Endothelial cell (in vitro differentiated cells): ENCODE results near the gene MTNR1A. TPM values are rescaled to one million over a fixed set of nuclear protein-coding genes. Genes with fewer than 3 reads are reported as not detected.
A peak's percentile ranks its signal among the peaks of the same experiment; 100 is the strongest.

Source experiments
- DNase-seq: peaks from one replicate; pipeline ENCODE4 v3.0.0; 2021; ENCODE audit warnings: low spot score
- H3K27ac Mint-ChIP-seq: one replicate; pipeline ENCODE4 v1.8.0; 2021; ENCODE audit warnings: mixed read lengths, inconsistent platforms; ENCODE audit not compliant: unreplicated experiment
- H3K27me3 Mint-ChIP-seq: one replicate; pipeline ENCODE4 v1.8.0; 2021; ENCODE audit warnings: mild to moderate bottlenecking, moderate library complexity, mixed read lengths, inconsistent platforms; ENCODE audit not compliant: unreplicated experiment
- H3K36me3 Mint-ChIP-seq: one replicate; pipeline ENCODE4 v1.8.0; 2021; ENCODE audit warnings: mild to moderate bottlenecking, low read depth, mixed read lengths, inconsistent platforms; ENCODE audit not compliant: unreplicated experiment
- H3K4me1 Mint-ChIP-seq: one replicate; pipeline ENCODE4 v1.8.0; 2021; ENCODE audit warnings: mild to moderate bottlenecking, mixed read lengths, inconsistent platforms; ENCODE audit not compliant: unreplicated experiment
- H3K4me3 Mint-ChIP-seq: one replicate; pipeline ENCODE4 v1.8.0; 2021; ENCODE audit warnings: mild to moderate bottlenecking, mixed read lengths, inconsistent platforms; ENCODE audit not compliant: unreplicated experiment
- H3K9me3 Mint-ChIP-seq: one replicate; pipeline ENCODE4 v1.8.0; 2021; ENCODE audit warnings: mixed read lengths, inconsistent platforms; ENCODE audit not compliant: unreplicated experiment
- total RNA-seq: library from RNA; stranded (reverse); fragmentation: NEBNext Ultra II Directional; extraction: Animal tissue kit (Norgen Biotek cat#: 25700); gene quantifications from one replicate; pipeline ENCODE4 v1.2.1, GENCODE V29; 2021; ENCODE audit not compliant: unreplicated experiment
- TF ChIP-seq, protein P1 (sequence below): fragments of 200-600 bp; sonication (generic); IDR thresholded peaks from one replicate; pipeline ENCODE4 v1.5.0; 2021; ENCODE audit warnings: antibody characterized with exemption; ENCODE audit not compliant: unreplicated experiment

MTNR1A gene
- total RNA-seq, 1 donor from 2014 or later, result not detected

DNA sequence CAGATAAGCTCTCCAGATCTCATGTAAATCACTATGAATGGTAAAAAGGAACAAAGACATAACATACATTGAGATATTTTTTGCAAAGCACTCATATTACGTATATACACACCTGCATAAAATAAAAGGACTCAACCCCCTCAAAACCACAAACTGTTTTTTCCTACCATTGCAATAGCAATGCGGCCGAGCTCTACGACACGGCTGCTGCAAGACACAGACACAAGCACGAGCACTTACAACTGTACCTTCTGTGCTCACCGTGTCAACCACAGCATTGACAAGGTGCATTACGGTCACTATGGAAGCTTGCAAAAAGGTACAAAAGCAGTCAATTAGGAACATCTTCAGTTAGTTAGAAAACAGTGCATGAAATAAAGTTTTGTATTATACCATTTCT, 37.1 kb upstream of the MTNR1A start:
- DNase-seq, result no peak
- Mint-ChIP-seq H3K4me1 (no peaks in the 10 kb centered on the region), H3K27ac (no peak overlapping the region), H3K36me3 (peaks cover 21% of the 10 kb centered on the region), H3K9me3 (no peaks in the 10 kb centered on the region), H3K27me3 (no peaks in the 10 kb centered on the region), H3K4me3 (no peak overlapping the region)
- TF ChIP-seq, protein P1, sequence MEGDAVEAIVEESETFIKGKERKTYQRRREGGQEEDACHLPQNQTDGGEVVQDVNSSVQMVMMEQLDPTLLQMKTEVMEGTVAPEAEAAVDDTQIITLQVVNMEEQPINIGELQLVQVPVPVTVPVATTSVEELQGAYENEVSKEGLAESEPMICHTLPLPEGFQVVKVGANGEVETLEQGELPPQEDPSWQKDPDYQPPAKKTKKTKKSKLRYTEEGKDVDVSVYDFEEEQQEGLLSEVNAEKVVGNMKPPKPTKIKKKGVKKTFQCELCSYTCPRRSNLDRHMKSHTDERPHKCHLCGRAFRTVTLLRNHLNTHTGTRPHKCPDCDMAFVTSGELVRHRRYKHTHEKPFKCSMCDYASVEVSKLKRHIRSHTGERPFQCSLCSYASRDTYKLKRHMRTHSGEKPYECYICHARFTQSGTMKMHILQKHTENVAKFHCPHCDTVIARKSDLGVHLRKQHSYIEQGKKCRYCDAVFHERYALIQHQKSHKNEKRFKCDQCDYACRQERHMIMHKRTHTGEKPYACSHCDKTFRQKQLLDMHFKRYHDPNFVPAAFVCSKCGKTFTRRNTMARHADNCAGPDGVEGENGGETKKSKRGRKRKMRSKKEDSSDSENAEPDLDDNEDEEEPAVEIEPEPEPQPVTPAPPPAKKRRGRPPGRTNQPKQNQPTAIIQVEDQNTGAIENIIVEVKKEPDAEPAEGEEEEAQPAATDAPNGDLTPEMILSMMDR, result no peak

DNA sequence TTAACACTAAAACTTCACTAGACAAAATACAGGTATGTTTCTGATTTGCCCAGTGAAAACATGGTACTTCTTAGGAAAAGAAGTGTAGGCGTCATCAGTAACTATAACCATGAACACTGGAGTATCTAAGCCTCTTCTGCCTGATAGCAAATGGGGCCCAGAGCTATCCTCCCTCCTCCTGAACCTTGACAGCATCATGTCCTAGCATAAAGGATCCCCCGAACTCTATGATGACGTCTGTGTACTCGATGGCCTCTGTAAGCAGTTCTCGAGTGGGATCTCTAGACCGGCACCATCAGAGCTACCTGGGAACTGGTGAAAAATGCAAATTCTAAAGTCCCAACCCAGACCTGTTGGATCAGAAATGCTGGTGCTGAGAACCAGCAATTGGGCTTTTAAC, 36.3 kb upstream of the MTNR1A start:
- Mint-ChIP-seq H3K9me3 (no peaks in the 10 kb centered on the region), H3K27ac (no peak overlapping the region), H3K27me3 (no peaks in the 10 kb centered on the region), H3K4me3 (no peak overlapping the region), H3K36me3 (peaks cover 21% of the 10 kb centered on the region), H3K4me1 (no peaks in the 10 kb centered on the region)
- TF ChIP-seq, protein P1, result no peak
- DNase-seq, result no peak

DNA sequence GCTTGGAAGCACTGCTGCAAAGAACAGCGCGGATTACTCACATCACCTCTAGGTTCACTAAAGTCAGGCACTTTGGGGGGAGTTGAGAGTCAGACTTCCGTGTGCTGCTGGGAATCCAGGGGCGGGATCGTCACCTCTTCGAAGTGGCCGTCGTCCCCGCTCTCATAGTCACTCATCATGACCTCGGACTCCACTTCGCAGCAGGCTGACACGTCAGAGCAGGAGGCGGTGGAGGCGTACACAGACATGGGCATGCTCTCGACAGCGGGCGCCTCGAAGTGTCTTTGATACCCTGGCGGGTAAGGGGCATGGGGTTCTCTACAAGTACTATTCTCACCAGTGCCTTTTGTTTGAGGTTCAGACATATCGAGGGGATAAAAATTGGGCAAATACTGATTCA, 33.1 kb upstream of the MTNR1A start:
- no peak for DNase-seq
- peaks cover 9% of the 10 kb centered on the region for H3K4me1 Mint-ChIP-seq

DNA sequence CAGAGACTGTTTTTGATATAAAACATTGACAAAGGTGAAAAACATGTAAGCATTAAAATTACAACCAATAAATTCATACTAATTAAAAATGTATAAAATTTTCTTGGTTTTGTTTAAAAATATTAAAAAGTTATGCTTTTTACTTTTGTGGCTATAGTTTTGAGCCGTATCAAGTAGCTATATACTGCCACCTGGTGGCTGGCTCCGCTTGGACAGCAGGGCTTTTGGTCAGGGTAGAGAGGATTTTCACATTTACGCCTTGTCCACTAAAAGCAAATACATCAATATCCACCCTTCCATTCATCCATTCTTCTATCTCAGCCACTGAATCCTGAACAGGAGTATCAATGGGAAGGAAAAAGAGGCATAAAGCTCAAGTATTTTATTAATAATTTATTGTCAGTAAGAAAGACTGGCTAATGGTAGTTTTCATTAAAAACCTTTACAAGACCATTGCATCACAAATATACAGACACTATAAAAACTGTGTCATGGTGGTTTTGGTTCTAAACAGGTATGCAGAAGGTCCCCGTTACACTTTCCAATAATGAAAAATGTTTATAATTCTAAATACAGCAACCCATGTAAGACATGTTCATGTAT, 32.1 kb upstream of the MTNR1A start:
- peaks cover 15% of the 10 kb centered on the region for H3K36me3 Mint-ChIP-seq
- H3K27me3 Mint-ChIP-seq, result no peaks in the 10 kb centered on the region
- peaks cover 2% of the 10 kb centered on the region for H3K9me3 Mint-ChIP-seq
- no peak overlapping the region for H3K27ac Mint-ChIP-seq
- TF ChIP-seq, protein P1, result peak; percentile 93
- no peak overlapping the region for H3K4me3 Mint-ChIP-seq
- peaks cover 9% of the 10 kb centered on the region for H3K4me1 Mint-ChIP-seq
- DNase-seq, result peak; percentile 72

More for the DNA sequence above, 33.1 kb upstream of the MTNR1A start:
- TF ChIP-seq, protein P1, result no peak
- Mint-ChIP-seq H3K4me3 (no peak overlapping the region), H3K27me3 (no peaks in the 10 kb centered on the region), H3K9me3 (no peaks in the 10 kb centered on the region), H3K27ac (no peak overlapping the region), H3K36me3 (peaks cover 17% of the 10 kb centered on the region)

DNA sequence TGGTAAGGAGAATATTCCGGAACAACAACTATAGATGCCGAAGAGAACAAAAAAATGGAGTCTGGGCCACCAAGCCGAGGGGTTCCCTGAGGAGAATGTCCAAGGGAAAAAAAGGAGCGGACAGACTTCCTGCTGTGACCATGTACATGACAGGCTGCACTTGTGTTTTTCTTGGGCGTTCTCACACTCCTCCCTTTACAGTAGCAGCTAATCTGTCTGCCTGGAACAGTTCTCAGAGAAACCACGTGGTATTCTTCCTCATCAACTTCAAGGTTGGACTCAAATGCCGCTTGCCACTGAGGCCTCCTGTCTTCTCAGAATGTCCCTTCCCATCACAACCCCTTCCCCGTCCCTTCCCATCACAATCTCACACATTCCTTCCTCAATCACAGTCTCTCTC, 30.8 kb upstream of the MTNR1A start:
- H3K27me3 Mint-ChIP-seq, result no peaks in the 10 kb centered on the region
- peaks cover 9% of the 10 kb centered on the region for H3K4me1 Mint-ChIP-seq
- peaks cover 20% of the 10 kb centered on the region for H3K36me3 Mint-ChIP-seq
- TF ChIP-seq, protein P1, result no peak
- DNase-seq, result no peak
- H3K27ac Mint-ChIP-seq, result no peak overlapping the region
- H3K9me3 Mint-ChIP-seq, result peaks cover 5% of the 10 kb centered on the region
- H3K4me3 Mint-ChIP-seq, result no peak overlapping the region
